Dermis blood vessel endothelial cell (primary cell): ENCODE data around the gene SIDT2. TPM values are rescaled to one million over a fixed set of nuclear protein-coding genes. Genes with fewer than 3 reads are reported as not detected.
A peak's percentile ranks its signal among the peaks of the same experiment; 100 is the strongest.

ENCODE experiments used
- DNase-seq: peaks from one replicate; pipeline ENCODE4 v3.0.0; 2010
- total RNA-seq: library from RNA; depleted of rRNA; stranded (reverse); fragments of >200 nt; gene quantifications from 2 replicates; pipeline ENCODE4 v1.2.3, GENCODE V29; 2014

SIDT2 gene
- total RNA-seq, 1 donor from 2014 or later: 10.4 TPM

DNA sequence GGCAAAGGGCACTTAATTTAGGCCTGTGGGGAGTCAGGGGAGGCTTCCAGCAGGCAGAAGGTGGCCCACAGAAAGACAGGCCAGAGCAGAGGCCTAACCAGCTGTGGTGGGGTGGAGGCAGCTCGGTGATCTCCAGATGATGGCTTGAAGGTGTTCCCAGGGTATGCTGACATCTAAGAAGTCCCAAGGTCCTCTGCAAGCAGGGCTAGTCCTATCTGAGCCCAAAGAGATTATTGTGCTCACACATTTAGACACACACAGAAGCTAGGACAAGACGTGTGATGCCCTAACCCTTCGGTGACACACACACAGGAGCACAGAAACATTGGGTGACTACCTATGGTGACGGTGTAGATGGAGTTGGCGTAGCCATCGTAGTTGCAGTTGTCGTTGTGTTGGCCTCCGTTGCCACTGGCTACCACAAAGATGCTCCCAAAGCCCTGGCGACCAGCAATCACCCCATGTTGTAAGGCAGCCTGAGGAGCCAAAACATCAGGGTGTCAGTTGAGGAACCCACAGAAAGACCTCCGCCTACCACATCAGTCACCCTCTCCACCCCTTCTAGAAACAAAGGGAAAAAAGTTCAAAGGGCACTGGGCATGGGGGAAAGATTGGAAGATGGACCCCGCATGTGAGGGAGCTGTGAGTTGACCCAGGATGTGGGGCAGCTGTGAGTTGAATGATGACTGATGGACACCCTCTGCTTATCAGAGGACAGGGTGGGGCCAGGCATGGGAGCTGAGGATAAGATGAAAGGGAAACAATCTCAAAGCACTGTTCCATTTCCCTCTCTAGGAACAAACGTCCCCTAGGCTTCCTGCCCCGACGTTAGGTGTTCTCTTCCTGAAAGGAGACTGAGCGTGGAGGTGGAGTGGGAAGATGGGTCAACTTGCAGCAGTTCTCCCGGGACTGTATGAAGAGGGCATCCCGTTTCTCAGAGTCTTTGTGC is 45.5 kb downstream of the SIDT2 start:
- no peak for DNase-seq

DNA sequence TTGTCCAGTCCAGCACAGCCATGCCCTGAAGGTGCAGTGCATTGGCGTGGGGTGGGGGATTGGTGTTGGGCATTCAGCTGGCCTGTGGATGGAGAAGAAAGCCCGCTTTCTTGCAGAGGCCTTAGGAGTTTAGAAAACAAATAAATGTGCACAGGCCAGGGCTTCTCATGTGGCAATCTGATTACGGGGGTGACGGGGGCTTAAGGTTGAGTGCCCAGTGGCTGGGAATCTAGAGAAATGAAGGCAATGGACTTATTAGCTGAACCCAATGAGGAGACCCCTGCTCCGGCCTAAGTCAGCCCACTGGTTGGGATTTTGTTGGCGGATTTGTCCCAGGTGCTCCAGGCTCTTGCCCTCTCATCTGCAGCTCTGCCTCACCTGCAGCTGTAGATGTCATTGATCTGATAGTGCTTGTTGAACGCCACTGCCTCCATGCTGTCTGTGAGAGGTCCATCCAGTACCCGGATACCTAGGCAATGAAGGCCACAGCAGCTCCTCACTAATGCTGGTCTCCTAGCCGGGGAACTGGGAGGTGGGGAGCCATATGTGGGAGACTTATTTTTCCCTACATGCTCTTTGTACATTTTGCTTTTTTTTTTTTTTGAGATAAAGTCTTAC is 47.1 kb downstream of the SIDT2 start:
- DNase-seq: no peak

DNA sequence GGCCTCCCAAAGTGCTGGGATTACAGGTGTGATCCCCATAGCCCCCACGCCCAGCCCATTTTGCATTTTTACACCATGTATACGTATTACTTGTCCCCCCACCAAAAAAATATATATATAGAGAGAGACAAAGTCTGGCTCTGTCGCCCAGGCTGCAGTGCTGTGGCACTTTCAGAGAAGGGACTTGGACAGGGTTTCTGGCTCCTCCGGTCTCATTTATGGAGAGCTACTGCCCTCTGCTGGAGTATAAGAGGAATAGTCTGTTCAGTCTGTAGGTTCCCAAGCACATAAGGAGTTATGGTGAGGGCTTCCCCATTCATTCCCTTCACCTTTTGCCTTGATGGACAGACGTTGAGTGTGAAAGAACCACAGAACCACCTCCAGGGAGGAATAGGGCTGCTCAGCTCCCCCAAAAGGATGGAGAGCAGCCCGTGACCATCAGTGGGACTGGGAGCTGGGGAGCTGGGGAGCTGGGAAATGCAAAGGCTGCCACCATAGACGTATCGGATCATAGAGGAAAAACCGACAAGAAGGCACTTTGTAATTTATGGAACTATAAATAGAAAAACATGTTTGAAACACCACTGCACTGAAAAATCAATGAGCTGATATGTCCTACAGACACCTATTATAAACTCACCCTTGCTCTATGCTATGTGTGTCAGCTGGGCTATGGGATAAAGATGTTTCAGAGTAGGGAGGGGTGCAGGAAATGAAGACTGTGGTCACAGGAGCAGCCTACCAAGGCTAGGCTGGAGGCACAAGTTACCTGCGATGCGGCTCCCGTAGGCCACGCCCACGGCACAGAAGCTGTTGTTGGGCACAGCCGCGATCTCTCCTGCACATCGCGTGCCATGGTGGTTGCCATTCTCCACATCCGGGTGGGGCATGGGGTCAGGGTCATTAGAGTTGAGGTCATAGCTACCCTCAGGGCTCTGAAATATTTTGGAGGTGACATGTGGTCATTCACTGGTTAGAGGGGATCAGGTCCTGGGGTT is 48.1 kb downstream of the SIDT2 start:
- peak; percentile 88 for DNase-seq

DNA sequence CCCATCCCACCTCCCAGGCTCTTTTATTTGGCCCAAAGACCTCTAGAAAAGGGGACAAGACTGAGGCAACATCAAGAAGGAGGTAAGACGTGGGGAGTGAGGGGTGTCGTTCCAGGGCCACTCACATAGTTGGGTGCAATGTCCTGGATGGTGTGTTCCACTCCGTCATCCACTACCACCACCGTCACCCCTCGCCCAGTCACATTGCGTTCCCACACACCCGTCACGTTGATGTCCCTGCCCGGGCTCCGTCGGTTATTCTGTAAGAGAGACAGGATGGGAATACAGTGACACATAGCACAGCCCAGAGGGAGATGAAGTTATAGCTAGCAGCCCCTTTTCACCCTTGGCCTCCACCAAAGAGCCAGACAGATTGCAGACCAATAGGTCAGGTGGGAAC is 49.5 kb downstream of the SIDT2 start:
- no peak for DNase-seq

DNA sequence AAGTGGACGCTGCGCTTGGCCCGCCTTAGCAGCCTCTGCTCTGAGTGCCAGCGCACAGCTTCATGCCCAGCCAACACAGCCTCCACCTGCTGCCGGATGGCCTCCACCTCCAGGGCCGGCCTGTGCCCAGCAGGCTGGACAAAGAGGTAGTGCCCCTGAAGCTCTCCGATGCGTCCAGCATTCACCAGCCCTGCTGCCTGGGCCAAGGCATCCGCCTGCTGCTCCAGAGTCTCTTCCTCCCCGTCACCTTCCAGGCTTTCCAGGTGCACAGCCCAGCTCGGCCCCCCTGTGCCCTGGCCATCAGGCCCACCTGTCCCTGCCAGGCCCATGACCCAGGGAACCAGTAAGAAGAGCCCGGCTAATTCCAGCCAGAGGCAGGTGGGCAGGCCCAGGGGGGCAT is 50.9 kb downstream of the SIDT2 start:
- DNase-seq: no peak

DNA sequence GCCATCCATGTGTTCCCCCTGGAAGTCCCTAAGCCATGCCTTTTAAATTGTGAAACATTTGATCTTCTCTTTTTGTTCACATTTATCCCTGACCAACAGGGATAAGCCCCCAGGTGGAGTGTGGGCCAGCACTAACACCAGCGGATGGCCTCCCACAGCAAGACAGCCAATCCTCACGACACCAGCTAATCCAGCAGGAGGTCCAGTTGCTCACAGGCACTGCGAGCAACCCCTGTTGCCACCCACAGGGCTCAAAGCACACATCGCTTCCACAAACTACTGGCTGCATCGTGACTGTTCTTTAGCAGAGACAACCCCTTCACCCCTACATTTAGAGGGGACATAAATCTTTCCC is 51.4 kb downstream of the SIDT2 start:
- no peak for DNase-seq

DNA sequence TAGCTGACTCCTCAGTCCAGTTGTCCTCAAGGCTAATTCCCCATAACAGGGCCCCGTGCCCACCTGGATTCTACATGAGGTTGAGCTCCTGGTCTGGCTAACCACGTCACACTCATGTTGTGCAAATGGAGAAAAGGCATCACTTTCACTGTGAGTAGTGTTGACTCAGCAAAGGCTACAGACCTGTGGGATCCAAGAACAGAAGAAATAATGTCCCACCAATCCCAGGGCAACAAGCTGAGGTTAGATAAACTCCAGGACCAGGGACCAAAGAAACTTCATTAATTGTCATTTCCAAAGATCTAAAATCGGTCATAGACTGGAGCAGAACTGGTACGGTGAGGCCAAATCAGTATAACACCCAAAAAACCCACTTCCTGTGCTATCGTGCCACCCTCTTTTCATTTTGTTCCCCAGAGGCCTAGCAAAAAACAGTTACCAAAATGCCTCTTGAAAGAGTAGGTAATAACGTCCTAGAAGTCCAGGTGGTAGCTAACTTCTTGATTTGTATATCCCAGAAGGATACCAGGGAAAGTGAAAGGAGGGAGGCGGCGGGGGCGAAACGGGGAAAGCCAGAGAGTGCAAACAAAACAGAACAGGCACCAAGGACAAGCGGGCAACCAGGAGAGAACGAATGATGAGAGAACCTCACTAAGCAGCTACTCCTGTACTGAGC is 51.9 kb downstream of the SIDT2 start:
- DNase-seq: no peak

DNA sequence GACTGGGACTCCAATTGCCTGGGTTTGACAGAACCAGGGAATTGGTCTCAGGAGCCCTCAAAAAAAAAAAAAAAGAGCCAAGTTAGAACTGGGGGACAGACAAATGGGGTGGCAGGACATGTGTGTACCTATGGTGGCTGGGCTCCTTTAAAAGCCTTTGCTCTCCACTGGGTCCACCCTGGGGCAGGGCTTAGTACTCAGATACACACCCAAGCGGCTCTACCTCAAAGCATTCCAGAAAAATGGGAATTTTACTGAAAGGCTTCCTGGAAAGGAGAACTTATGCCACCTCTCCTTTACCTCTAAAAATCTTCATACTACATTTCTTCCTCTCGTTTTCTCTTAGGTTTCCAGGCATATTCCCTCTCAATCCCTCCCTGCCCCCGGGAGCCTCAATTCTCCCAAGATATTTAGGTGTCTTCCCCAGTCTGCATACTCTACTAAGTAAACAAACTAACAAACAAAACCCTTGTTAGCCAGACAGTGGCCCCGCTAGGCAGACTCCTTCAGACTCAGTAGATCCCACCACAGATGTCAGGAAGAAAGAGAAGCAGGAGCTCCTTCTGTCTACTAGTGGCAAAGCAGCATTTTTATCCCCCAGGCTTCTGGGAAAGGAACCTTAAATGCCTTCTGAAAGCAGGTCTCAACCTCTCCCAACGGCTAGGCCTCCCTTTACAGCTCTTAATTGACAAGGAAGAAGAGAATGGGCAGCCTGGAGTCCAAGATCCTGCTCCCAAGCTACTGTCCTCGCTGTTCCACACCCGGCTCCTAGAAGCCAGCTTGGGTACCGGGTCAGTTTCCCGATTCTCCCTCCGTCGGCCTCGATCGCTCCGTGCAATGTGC is 52.7 kb downstream of the SIDT2 start:
- peak; percentile 28 for DNase-seq

DNA sequence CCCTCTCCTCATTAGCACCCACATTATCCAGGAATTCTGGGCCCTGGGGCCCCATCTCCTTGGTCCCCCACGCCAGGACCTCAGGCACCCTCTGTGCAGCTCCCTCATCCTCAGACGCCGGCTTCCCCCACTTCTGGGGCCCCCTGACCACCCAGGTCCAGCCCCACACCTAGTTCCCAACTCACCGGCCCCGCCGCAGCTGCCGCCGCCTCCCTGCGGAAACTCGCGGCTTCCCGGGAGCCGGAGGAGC is 53.2 kb downstream of the SIDT2 start, which contains the start of gene PCSK7:
TSS of gene PCSK7 (minus strand) at position 232 of the 250 bp plus-strand sequence. CDS start 2,229 bp downstream, outside the sequence.
- DNase-seq: no peak

DNA sequence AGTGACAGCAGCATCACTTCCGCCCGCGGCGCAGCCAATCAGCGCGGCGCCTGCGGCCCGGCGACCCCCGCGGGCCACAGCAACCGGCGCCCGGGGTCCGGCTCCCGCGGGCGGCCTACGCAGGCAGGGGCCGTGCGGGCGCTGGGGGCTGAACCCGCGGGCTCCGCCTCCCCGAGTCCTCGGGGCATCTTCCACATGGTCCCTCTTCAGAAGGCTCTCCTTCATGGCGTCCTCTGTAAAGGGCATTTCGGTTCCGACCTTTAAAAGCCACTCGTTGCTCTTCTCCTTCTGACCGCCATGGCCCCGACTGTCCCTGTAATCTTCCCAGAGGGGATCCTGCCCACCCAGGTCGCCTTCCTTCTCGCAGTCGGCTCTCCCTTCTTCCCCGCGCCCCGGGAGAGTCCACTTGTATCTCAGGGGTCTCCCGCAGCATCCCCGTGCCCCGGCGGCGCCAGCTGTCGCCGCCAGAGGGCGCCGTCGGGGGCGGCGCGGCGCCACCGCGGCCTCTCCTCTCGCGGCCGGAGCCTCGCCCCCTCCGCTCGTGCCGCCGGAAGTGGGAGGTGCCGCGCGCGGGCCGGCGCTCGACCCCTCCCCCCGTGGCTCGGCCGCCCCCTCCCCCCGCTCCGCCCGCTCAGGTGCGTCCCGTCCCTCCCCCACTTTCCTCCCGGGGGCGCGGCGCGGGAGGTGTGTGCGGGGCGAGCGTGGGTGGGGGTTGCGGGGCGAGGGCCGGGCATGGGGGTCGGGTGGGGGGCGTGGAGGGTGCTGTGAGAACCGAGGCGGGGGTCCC is 53.7 kb downstream of the SIDT2 start, which contains the start of gene RNF214:
TSS of gene RNF214 (plus strand) at position 580 of the 787 bp plus-strand sequence. CDS start 1,602 bp downstream, outside the sequence.
- DNase-seq: peak; percentile 83

DNA sequence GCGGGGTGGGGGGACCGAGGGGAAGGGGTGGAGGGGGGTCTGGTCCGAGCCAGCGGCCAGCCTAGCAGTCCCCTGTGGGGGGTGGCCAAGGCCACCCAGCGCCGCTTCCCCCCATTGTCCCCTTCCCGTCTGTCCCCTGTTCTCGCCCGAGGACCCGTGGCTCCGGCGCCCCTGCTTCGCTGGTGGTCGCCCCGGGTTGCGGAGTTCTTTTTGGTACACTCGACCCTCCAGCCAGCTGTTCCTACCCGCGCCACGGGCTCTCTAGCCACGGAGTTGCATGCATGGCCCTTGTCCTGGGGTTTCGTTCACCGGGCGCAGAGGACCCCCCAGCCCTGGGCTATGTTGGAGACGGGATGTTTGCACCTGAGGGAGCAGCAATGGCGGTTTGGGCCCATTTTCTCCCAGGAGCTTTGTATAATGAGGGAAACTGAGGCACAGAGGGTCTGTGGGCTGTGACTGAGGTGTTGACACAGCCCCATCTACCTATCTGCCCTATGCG is 54.4 kb downstream of the SIDT2 start:
- DNase-seq: peak; percentile 28

DNA sequence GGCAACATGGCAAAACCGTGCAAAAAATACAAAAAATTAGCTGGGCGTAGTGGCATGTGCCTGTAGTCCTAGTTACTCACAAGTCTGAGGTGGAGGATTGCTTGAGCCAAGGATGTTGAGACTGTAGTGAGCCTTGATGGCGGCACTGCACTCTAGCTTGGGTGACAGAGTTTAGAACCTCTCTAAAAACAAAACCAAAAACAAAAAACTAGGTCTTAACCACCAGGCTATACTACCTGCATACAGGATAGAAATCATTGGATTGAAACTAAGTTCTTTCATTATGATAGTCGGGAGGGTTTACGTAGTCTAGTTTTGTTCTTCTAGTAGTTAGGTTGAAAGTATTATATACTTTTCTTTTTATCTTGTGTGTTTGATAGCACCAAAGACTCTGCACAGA is 59.7 kb downstream of the SIDT2 start:
- no peak for DNase-seq

DNA sequence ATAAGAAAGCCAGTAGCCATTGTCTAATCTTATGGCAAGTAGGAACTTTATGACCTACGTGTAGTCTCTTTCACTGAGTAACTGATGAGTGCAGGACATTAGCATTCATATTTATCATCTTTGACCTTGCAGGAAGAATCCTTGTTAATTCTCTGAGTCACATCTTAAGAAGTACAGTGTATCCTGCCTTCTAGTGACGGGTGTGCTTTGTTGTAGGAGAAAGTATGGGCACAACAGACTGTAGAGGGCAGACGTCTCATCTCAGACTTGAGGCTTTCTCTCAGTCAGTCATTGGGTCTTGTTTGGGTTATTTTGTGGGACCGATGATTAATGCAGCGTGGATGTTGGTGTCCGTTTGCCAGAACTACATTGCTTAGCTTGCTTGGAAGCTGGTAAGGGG is 60.8 kb downstream of the SIDT2 start:
- peak; percentile 90 for DNase-seq

Other genes starting within 250 kb of the SIDT2 start
- 12.9 and 16.7 TPM in 2 replicates for gene SIK3, start 80.3 kb upstream of the SIDT2 start, total RNA-seq
- gene PAFAH1B2, start 34.5 kb upstream of the SIDT2 start, total RNA-seq: 231 and 325 TPM in 2 replicates
- 11.4 and 31.3 TPM in 2 replicates for gene TAGLN, start 20.6 kb downstream of the SIDT2 start, total RNA-seq
- 54.1 and 63.5 TPM in 2 replicates for gene PCSK7, start 53.3 kb downstream of the SIDT2 start, total RNA-seq
- gene RNF214, start 53.9 kb downstream of the SIDT2 start, total RNA-seq: 10.6 and 12.3 TPM in 2 replicates
- 2.4 and 3.1 TPM in 2 replicates for gene BACE1-AS, start 112.6 kb downstream of the SIDT2 start, total RNA-seq
- gene BACE1, start 137.5 kb downstream of the SIDT2 start, total RNA-seq: 7.1 and 17.0 TPM in 2 replicates
- gene CEP164, start 149.1 kb downstream of the SIDT2 start, total RNA-seq: 24.0 and 28.0 TPM in 2 replicates